ENCODE measurements around the gene COX15.
"Not testable (repeated sequence)": the region's sequence is repeated elsewhere in the genome, so short reads cannot be mapped to it uniquely, and the experiment has no call there.

COX15 gene

GRCh38 chr10:99732033-99732842 is at the start of gene COX15, which contains the start of gene CUTC:
TSS of gene COX15 (minus strand) at chr10:99732127. CDS start at chr10:99732049, 78 bp downstream.
TSS of gene CUTC (plus strand) at chr10:99732234. CDS start at chr10:99732349, 115 bp downstream.
- peak; percentile 90 to 95 for DNase-seq

- no peak for DNase-seq
Measured at GRCh38 chr10:99779335-99779734, 47.4 kb upstream of the COX15 start.

GRCh38 chr10:99777918-99778714 is 46.2 kb upstream of the COX15 start:
- DNase-seq, result no peak

- no peak for DNase-seq
Measured at GRCh38 chr10:99775850-99776249, 43.9 kb upstream of the COX15 start.

GRCh38 chr10:99770408-99771045 is 38.6 kb upstream of the COX15 start:
- no peak for DNase-seq

GRCh38 chr10:99769706-99770105 is 37.8 kb upstream of the COX15 start:
- no peak for DNase-seq

- DNase-seq, result no peak
Measured at GRCh38 chr10:99768556-99768955, 36.6 kb upstream of the COX15 start.

GRCh38 chr10:99767901-99768300 is 36.0 kb upstream of the COX15 start:
- no peak for DNase-seq

- no peak for DNase-seq
Measured at GRCh38 chr10:99766302-99766681, 34.4 kb upstream of the COX15 start.

GRCh38 chr10:99765672-99766301 is 33.9 kb upstream of the COX15 start:
- no peak for DNase-seq

- DNase-seq, result no peak
Measured at GRCh38 chr10:99761365-99761764, 29.4 kb upstream of the COX15 start.

- DNase-seq, result no peak
Measured at GRCh38 chr10:99760321-99760720, 28.4 kb upstream of the COX15 start.

GRCh38 chr10:99758211-99758891 is 26.4 kb upstream of the COX15 start:
- DNase-seq, result no peak

GRCh38 chr10:99756159-99756558 is 24.2 kb upstream of the COX15 start:
- no peak for DNase-seq

- no peak for DNase-seq
Measured at GRCh38 chr10:99754670-99755069, 22.7 kb upstream of the COX15 start.

GRCh38 chr10:99750641-99751040 is 18.7 kb upstream of the COX15 start:
- DNase-seq, result no peak

- no peak for DNase-seq
Measured at GRCh38 chr10:99748823-99749451, 17.0 kb upstream of the COX15 start.

- DNase-seq, result not testable (repeated sequence)
Measured at GRCh38 chr10:99746166-99746565, 14.2 kb upstream of the COX15 start.

GRCh38 chr10:99743841-99744240 is 11.9 kb upstream of the COX15 start:
- no peak for DNase-seq

- no peak for DNase-seq
Measured at GRCh38 chr10:99742701-99743100, 10.8 kb upstream of the COX15 start.

GRCh38 chr10:99742254-99742653 is 10.3 kb upstream of the COX15 start:
- DNase-seq, result no peak
